ENCODE data around the gene DAZAP1.
A peak's percentile ranks its signal among the peaks of the same experiment; 100 is the strongest.

The DAZAP1 gene

GRCh38 chr19:1377965-1378785, 29.2 kb upstream of the DAZAP1 start:
- TF ChIP-seq CTCF (IDR thresholded peaks at IDR 0.05; ENCODE audit: low read depth, low read length, missing control alignments): no peak
- DNase-seq (ENCODE audit: low read depth): no peak
- no peak overlapping the region for H3K4me3 ChIP-seq (ENCODE audit: low read depth, low read length)

GRCh38 chr19:1379126-1379905, 28.1 kb upstream of the DAZAP1 start:
- no peak for DNase-seq (ENCODE audit: low read depth)
- no peak for TF ChIP-seq CTCF (IDR thresholded peaks at IDR 0.05; ENCODE audit: low read depth, low read length, missing control alignments)
- H3K4me3 ChIP-seq (ENCODE audit: low read depth, low read length): no peak overlapping the region

- H3K4me3 ChIP-seq (ENCODE audit: low read depth, low read length): no peak overlapping the region
- no peak for DNase-seq (ENCODE audit: low read depth)
- TF ChIP-seq CTCF (IDR thresholded peaks at IDR 0.05; ENCODE audit: low read depth, low read length, missing control alignments): no peak
Observed at GRCh38 chr19:1379961-1380489, 27.4 kb upstream of the DAZAP1 start.

- DNase-seq (ENCODE audit: low read depth): no peak
- TF ChIP-seq CTCF (IDR thresholded peaks at IDR 0.05; ENCODE audit: low read depth, low read length, missing control alignments): no peak
- no peak overlapping the region for H3K4me3 ChIP-seq (ENCODE audit: low read depth, low read length)
Observed at GRCh38 chr19:1382250-1382649, 25.1 kb upstream of the DAZAP1 start.

GRCh38 chr19:1383017-1383311, 24.4 kb upstream of the DAZAP1 start:
- H3K4me3 ChIP-seq (ENCODE audit: low read depth, low read length): no peak overlapping the region
- no peak for TF ChIP-seq CTCF (IDR thresholded peaks at IDR 0.05; ENCODE audit: low read depth, low read length, missing control alignments)
- DNase-seq (ENCODE audit: low read depth): no peak

GRCh38 chr19:1383312-1384084, 23.9 kb upstream of the DAZAP1 start, which contains the start of gene NDUFS7:
NDUFS7 (plus strand) TSS chr19:1383907; CDS start chr19:1383927, 20 bp downstream.
- H3K4me3 ChIP-seq (ENCODE audit: low read depth, low read length): peak within 1 kb of the TSS; percentile 100
- DNase-seq (ENCODE audit: low read depth): peak; percentile 84
- TF ChIP-seq CTCF (IDR thresholded peaks at IDR 0.05; ENCODE audit: low read depth, low read length, missing control alignments): peak; percentile 36
